NT2/D1 (cell line): ENCODE data around the gene ANKRD34A.

Experiments used
- DNase-seq: peaks from one replicate; pipeline ENCODE4 v3.0.0-alpha.2; 2011; ENCODE audit warnings: low read depth, low spot score
- H3K27me3 ChIP-seq: 2 replicates; pipeline ENCODE4 v1.6.0; 2011; ENCODE audit warnings: mild to moderate bottlenecking; ENCODE audit not compliant: insufficient read length, insufficient read depth
- H3K36me3 ChIP-seq: 2 replicates; pipeline ENCODE4 v1.6.1; 2011; ENCODE audit warnings: mild to moderate bottlenecking, low read length, mixed read lengths; ENCODE audit not compliant: insufficient read depth, insufficient read length
- H3K4me1 ChIP-seq: 2 replicates; pipeline ENCODE4 v1.5.1; 2011; ENCODE audit not compliant: insufficient read depth, insufficient read length
- H3K4me3 ChIP-seq: 2 replicates; pipeline ENCODE4 v1.5.1; 2011; ENCODE audit warnings: low read depth; ENCODE audit not compliant: insufficient read length
- H3K9ac ChIP-seq: 2 replicates; pipeline ENCODE4 v1.6.0; 2011; ENCODE audit warnings: low read depth; ENCODE audit not compliant: insufficient read length
- H3K9me3 ChIP-seq: 2 replicates; pipeline ENCODE4 v1.5.1; 2011; ENCODE audit warnings: mild to moderate bottlenecking, low read length; ENCODE audit not compliant: insufficient read depth
- SUZ12 ChIP-seq: IDR thresholded peaks from 2 replicates; pipeline ENCODE4 v1.6.1; 2011; ENCODE audit not compliant: insufficient read length, insufficient read depth; ENCODE audit errors: extremely low read depth
- YY1 ChIP-seq: IDR thresholded peaks from 2 replicates; pipeline ENCODE4 v1.6.1; 2011; ENCODE audit not compliant: insufficient read length, insufficient read depth
- ZNF274 ChIP-seq: IDR thresholded peaks from 2 replicates; pipeline ENCODE4 v1.6.1; 2011; ENCODE audit warnings: mild to moderate bottlenecking, low read depth, low read length

The ANKRD34A gene

DNA sequence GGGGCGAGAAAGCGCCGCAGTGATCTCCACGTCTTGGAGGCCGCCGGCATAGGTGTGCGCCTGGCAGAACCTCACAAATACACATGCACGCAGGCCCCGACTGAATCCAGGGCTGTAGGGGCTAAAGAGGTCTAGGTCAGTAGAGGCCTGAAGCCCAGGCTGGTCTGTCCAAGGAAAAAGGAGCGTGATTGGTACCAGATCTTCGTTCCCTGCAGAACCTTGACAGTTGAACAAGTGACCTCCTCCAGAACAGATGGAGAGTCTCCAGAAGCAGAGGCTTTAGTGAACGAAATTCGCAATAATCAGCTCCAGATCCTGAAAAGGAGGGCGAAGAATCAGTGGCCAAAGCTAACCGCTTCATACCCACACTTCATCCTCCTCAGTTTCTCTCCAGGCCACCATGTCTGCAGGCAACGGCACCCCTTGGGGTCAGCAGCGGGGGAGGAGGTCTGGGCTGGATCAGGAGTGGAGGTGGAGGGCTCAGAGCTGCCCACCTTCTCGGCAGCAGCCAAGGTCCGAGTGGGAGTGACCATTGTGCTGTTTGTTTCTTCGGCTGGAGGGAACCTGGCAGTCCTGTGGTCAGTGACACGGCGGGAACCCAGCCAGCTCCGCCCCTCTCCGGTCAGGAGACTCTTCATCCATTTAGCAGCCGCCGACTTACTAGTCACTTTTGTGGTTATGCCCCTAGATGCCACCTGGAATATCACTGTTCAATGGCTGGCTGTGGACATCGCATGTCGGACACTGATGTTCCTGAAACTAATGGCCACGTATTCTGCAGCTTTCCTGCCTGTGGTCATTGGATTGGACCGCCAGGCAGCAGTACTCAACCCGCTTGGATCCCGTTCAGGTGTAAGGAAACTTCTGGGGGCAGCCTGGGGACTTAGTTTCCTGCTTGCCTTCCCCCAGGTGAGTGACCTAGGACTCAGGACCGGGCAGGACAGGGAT, 45.1 kb downstream of the ANKRD34A start:
- peak overlapping the region; percentile 85 for H3K9ac ChIP-seq
- H3K9me3 ChIP-seq: no peaks in the 10 kb centered on the region
- H3K27me3 ChIP-seq: peaks cover 12% of the 10 kb centered on the region
- TF ChIP-seq SUZ12 (no peak), YY1 (no peak), ZNF274 (no peak)
- DNase-seq: no peak
- H3K4me3 ChIP-seq: peak overlapping the region; percentile 79
- H3K36me3 ChIP-seq: peaks cover 35% of the 10 kb centered on the region
- H3K4me1 ChIP-seq: peaks cover 13% of the 10 kb centered on the region

DNA sequence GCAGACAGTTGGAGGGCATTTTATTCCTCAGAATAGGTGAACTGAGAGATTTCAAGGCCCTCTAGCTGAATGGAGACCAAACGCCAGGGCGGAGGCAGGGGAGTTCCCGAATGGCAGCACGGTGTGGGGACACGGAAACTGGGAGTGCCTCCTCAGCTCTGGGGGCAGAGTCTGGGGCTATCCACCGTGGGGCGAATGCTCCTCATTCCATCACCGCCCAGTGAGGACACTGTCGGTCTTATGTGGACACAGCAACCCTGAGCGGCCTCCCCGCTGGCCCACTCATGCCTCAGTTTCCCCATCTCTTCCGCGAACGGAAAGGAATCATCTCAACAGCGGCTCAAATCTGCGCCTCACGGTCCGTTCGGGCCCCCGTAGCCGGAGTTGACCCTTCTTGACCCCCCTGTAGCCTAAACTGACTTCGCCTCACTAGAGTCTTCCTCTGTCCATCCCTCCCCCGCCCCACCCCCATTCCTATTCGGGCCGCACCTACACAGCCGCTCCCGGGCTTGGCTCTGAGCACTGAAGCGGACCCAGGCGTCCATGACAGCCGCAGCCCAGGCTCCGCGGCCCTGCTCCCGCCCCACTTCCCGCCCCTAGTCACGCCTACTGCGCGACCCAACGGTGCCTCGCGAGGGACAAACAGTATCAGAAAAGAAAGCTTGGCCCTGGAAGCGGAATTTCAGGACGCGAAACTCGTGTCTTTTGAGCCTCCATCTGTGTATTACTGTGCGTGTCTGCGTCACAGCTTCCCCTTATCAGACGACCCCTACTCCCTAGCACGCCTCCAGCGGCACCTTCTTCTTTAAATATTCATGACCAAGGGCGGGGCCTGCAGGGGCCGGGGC, 46.0 kb downstream of the ANKRD34A start, which contains the start of gene PEX11B:
PEX11B (minus strand) TSS at position 574 of the 848 bp plus-strand sequence; CDS start at position 545, 29 bp downstream.
- peak within 1 kb of the TSS; percentile 85 for H3K9ac ChIP-seq
- peaks cover 12% of the 10 kb centered on the region for H3K27me3 ChIP-seq
- no peaks in the 10 kb centered on the region for H3K9me3 ChIP-seq
- H3K36me3 ChIP-seq: peaks cover 29% of the 10 kb centered on the region
- peak within 1 kb of the TSS; percentile 79 for H3K4me3 ChIP-seq
- H3K4me1 ChIP-seq: peaks cover 13% of the 10 kb centered on the region
- TF ChIP-seq YY1 (no peak), ZNF274 (no peak), SUZ12 (no peak)
- DNase-seq: peak; percentile 71

DNA sequence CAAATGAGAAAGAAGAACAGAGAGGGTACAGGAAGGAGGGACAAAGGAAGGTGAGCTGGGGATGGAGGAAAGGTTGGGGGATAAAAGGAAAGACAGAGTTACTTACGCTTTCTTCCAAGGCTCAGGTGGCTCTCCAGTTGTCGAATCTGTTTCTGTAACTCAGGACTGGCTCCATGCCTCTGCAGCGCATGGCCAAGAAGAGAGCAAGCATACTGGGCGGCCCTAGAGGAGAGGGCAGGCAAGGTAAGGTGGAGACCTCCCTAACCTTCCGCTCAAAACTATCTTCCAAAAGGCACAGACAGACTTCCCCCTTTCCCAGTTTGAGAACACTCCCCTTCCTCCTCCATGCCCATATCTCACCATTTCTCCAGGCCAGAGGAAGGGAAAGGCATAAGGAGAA, 46.8 kb downstream of the ANKRD34A start:
- Histone ChIP-seq H3K27me3 (peaks cover 12% of the 10 kb centered on the region), H3K36me3 (peaks cover 21% of the 10 kb centered on the region), H3K9ac (peak overlapping the region; percentile 85), H3K9me3 (no peaks in the 10 kb centered on the region), H3K4me1 (peaks cover 13% of the 10 kb centered on the region), H3K4me3 (peak overlapping the region; percentile 79)
- TF ChIP-seq ZNF274: no peak
- no peak for TF ChIP-seq YY1
- no peak for TF ChIP-seq SUZ12
- no peak for DNase-seq

DNA sequence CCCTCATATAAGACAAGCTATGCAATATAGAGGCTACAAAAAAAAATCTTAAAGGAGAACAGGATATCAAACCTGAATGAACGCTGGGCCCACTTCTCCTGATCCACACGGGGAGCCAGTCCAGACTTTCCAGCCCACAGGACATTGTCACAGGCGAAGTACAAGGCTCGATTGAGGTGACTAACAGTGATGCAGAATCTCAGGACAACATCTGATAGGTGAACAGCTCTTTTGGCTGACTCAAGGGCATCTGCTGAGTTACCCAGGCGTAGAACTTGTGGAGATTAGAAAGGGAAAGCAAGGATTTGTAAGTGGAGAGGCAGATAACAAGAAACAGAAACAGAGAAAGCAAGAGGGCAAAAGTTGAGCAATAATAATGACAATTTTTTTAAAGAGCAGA, 47.6 kb downstream of the ANKRD34A start:
- TF ChIP-seq SUZ12 (no peak), ZNF274 (no peak), YY1 (no peak)
- no peak for DNase-seq
- H3K27me3 ChIP-seq: peaks cover 12% of the 10 kb centered on the region
- no peak overlapping the region for H3K9ac ChIP-seq
- H3K36me3 ChIP-seq: peaks cover 20% of the 10 kb centered on the region
- H3K9me3 ChIP-seq: no peaks in the 10 kb centered on the region
- peaks cover 13% of the 10 kb centered on the region for H3K4me1 ChIP-seq
- no peak overlapping the region for H3K4me3 ChIP-seq

DNA sequence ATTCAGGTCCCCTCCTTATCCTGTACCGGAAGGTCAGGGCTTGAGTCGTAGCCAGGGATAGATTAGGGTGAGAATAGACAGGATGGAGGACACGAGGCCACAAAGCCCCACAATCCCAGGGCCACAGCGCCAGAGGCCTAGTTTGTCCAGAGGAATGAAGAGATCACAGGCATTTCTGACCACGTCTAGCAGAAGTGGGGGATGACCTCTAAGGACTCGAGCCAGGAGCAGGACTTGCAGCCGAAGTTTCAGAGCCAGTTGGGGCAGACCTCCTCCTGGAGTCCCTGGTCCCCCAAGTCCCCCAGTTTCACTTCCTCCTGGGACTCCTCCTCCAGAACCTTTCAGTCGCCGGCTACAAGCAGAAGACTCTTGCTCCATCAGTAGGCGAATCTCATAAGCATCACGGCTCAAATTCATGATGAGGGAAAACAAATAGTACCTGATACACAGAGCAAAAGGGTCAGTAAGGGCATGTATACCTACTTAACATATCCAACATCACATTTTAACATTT, 52.2 kb downstream of the ANKRD34A start:
- H3K4me1 ChIP-seq: no peaks in the 10 kb centered on the region
- H3K9me3 ChIP-seq: no peaks in the 10 kb centered on the region
- no peak for DNase-seq
- TF ChIP-seq ZNF274 (no peak), YY1 (no peak), SUZ12 (no peak)
- peaks cover 15% of the 10 kb centered on the region for H3K36me3 ChIP-seq
- H3K9ac ChIP-seq: no peak overlapping the region
- no peak overlapping the region for H3K4me3 ChIP-seq
- no peaks in the 10 kb centered on the region for H3K27me3 ChIP-seq
